Measurements from ENCODE around the gene AP3B1. TPM values are rescaled to one million over a fixed set of nuclear protein-coding genes. Genes with fewer than 3 reads are reported as not detected.

AP3B1 gene
- total RNA-seq, 1 experiment from 2014 or later = 39.7 TPM

DNA sequence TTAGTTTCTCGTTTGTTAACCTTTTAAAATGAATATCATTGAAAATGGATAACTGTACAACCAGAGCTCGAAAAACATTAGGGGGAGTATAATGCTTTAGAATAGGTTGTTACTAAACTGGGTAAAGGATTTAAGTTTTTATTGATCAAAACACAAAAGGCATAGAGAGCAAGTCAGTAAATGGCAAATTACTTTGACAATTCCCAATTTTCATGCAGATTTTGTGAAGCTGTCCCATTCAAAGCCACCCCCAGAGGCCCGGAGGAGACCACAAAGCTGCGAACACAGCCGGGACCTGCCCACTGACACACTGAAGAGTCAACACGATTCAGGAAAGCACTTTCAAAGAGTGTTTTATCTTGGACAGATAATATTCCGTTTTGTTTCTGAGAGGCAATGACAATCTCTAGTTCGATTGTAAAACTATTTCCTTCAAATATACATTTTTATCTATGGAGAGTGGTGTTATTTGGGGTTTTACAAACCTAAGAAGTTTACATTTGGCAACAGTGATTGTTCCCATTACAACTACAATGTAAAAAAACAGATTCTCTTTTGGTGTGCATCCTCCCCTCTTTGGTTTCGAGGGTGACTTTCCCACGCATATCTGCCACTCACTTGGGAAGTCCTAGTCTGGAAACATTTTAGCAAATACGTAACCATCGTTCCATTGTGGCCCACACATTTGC, 335.7 kb downstream of the AP3B1 start:
- ChIA-PET POLR2A (no interaction called here), CTCF (no interaction called here)
- Mint-ChIP-seq H3K9me3 (ENCODE audit: unreplicated experiment) (no peaks in the 10 kb centered on the region), H3K4me3 (ENCODE audit: unreplicated experiment) (no peak overlapping the region), H3K36me3 (ENCODE audit: insufficient read depth, unreplicated experiment) (no peaks in the 10 kb centered on the region), H3K27ac (ENCODE audit: low read depth, unreplicated experiment) (no peak overlapping the region), H3K4me1 (ENCODE audit: insufficient read depth, unreplicated experiment) (no peaks in the 10 kb centered on the region), H3K27me3 (ENCODE audit: insufficient read depth, unreplicated experiment) (no peaks in the 10 kb centered on the region)
- BruUV-seq (replicated peaks) = no TSS peak
- TF ChIP-seq CTCF (IDR thresholded peaks at IDR 0.05; ENCODE audit: unreplicated experiment) = no peak
- no peak for DNase-seq (ENCODE audit: unreplicated experiment)
- intact Hi-C loops (cut with micrococcal nuclease) = no loop called here

- Mint-ChIP-seq H3K27ac (ENCODE audit: low read depth, unreplicated experiment) (no peak overlapping the region), H3K9me3 (ENCODE audit: unreplicated experiment) (no peaks in the 10 kb centered on the region), H3K4me1 (ENCODE audit: insufficient read depth, unreplicated experiment) (no peaks in the 10 kb centered on the region), H3K4me3 (ENCODE audit: unreplicated experiment) (no peak overlapping the region), H3K36me3 (ENCODE audit: insufficient read depth, unreplicated experiment) (no peaks in the 10 kb centered on the region), H3K27me3 (ENCODE audit: insufficient read depth, unreplicated experiment) (no peaks in the 10 kb centered on the region)
- intact Hi-C loops (cut with micrococcal nuclease) = no loop called here
- no peak for DNase-seq (ENCODE audit: unreplicated experiment)
- CTCF ChIA-PET = no interaction called here
- TF ChIP-seq CTCF (IDR thresholded peaks at IDR 0.05; ENCODE audit: unreplicated experiment) = no peak
- POLR2A ChIA-PET = no interaction called here
- no TSS peak for BruUV-seq (replicated peaks)
Observed at GRCh38 chr5:77957931-77958521, 336.5 kb downstream of the AP3B1 start.

GRCh38 chr5:77957516-77957915, 337.0 kb downstream of the AP3B1 start:
- intact Hi-C loops (cut with micrococcal nuclease) = no loop called here
- no peak overlapping the region for H3K27ac Mint-ChIP-seq (ENCODE audit: low read depth, unreplicated experiment)
- no peak overlapping the region for H3K4me3 Mint-ChIP-seq (ENCODE audit: unreplicated experiment)
- H3K9me3 Mint-ChIP-seq (ENCODE audit: unreplicated experiment) = no peaks in the 10 kb centered on the region
- BruUV-seq (replicated peaks) = no TSS peak
- POLR2A ChIA-PET = no interaction called here
- no peak for DNase-seq (ENCODE audit: unreplicated experiment)
- no peaks in the 10 kb centered on the region for H3K36me3 Mint-ChIP-seq (ENCODE audit: insufficient read depth, unreplicated experiment)
- no peaks in the 10 kb centered on the region for H3K4me1 Mint-ChIP-seq (ENCODE audit: insufficient read depth, unreplicated experiment)
- no peaks in the 10 kb centered on the region for H3K27me3 Mint-ChIP-seq (ENCODE audit: insufficient read depth, unreplicated experiment)
- no peak for TF ChIP-seq CTCF (IDR thresholded peaks at IDR 0.05; ENCODE audit: unreplicated experiment)
- CTCF ChIA-PET = no interaction called here

- no peak overlapping the region for H3K27ac Mint-ChIP-seq (ENCODE audit: low read depth, unreplicated experiment)
- ChIA-PET CTCF (no interaction called here), POLR2A (no interaction called here)
- no peak for DNase-seq (ENCODE audit: unreplicated experiment)
- H3K4me1 Mint-ChIP-seq (ENCODE audit: insufficient read depth, unreplicated experiment) = no peaks in the 10 kb centered on the region
- TF ChIP-seq CTCF (IDR thresholded peaks at IDR 0.05; ENCODE audit: unreplicated experiment) = no peak
- H3K36me3 Mint-ChIP-seq (ENCODE audit: insufficient read depth, unreplicated experiment) = no peaks in the 10 kb centered on the region
- H3K4me3 Mint-ChIP-seq (ENCODE audit: unreplicated experiment) = no peak overlapping the region
- intact Hi-C loops (cut with micrococcal nuclease) = no loop called here
- H3K27me3 Mint-ChIP-seq (ENCODE audit: insufficient read depth, unreplicated experiment) = no peaks in the 10 kb centered on the region
- H3K9me3 Mint-ChIP-seq (ENCODE audit: unreplicated experiment) = no peaks in the 10 kb centered on the region
- BruUV-seq (replicated peaks) = no TSS peak
Observed at GRCh38 chr5:77957081-77957480, 337.4 kb downstream of the AP3B1 start.

Data from MCF 10A (cell line).